Measurements from ENCODE around the gene DIAPH2.

DIAPH2 gene

DNA sequence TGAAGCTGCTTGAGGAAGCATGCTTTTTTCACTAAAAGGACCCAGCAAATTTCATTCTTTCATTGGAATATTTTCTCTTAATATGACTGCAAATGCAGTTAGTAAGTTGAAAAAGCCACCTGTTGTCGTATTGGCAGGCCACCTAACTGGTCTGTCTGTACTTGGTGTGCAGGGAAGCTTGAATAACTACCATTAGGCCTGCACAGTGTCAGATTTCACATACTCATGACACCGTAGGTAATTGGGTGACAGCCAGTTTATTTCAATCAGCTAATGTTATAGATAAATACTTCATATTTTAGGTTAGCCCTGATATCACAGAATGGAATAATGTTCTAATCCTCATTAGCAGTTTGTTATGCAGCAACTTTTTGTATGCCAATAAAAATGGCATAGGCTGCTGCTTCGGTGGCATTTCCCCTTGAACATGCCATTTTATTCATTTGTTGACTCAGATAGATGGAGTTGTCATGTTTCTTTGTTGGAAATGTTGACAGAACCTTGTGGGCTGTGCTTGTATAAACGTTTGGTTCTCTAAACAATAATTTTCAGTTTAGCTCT is 372.8 kb downstream of the DIAPH2 start:
- DNase-seq (ENCODE audit: low read depth in 2 of 2), result no peak

- DNase-seq (ENCODE audit: low read depth in 2 of 2), result no peak
Measured at GRCh38 chrX:97060020-97060419, 375.4 kb downstream of the DIAPH2 start.

- DNase-seq (ENCODE audit: low read depth in 2 of 2), result no peak
Measured at GRCh38 chrX:97065066-97065465, 380.4 kb downstream of the DIAPH2 start.

GRCh38 chrX:97065973-97066372 is 381.3 kb downstream of the DIAPH2 start:
- DNase-seq (ENCODE audit: low read depth in 2 of 2), result no peak

DNA sequence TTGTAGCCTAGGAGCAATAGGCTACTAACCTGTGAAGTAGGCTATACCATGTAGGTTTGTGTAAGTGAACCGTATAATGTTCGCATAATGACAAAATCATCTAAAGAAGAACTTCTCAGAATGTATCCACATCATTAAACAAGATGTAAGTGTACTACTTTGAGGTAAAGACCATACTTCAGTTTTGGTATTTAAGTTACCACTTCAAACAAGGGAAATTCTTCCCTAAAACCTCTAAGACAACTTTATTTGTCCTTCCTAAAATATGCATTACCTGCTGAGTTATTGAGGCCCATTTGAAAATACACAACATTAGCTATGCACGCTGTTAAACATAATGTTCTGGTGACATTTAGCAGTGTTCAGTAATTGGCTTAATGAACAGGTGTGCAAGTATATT is 381.7 kb downstream of the DIAPH2 start:
- DNase-seq (ENCODE audit: low read depth in 2 of 2), result no peak

- DNase-seq (ENCODE audit: low read depth in 2 of 2), result no peak
Measured at GRCh38 chrX:97070346-97070745, 385.7 kb downstream of the DIAPH2 start.

GRCh38 chrX:97074400-97074799 is 389.8 kb downstream of the DIAPH2 start:
- no peak for DNase-seq (ENCODE audit: low read depth in 2 of 2)

DNA sequence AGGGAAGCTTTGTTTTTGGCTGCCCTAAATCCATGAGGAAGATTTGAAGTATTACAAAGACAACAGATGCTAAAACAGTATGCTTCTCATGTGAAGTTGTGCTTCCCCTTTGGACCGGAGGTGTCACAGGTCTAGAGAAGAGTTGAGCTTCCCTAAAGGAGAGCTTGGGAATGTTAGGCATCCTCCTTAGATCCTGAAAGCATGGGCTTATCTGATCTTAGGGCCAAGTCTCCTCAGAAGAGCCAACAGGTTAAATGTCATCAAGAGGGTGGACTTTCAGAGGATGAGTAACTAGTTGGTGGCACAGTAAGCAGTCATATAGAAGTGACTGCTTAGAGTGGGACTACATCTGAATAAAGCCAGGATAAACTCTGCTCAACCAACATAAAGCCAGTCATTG is 404.5 kb downstream of the DIAPH2 start:
- no peak for DNase-seq (ENCODE audit: low read depth in 2 of 2)

DNA sequence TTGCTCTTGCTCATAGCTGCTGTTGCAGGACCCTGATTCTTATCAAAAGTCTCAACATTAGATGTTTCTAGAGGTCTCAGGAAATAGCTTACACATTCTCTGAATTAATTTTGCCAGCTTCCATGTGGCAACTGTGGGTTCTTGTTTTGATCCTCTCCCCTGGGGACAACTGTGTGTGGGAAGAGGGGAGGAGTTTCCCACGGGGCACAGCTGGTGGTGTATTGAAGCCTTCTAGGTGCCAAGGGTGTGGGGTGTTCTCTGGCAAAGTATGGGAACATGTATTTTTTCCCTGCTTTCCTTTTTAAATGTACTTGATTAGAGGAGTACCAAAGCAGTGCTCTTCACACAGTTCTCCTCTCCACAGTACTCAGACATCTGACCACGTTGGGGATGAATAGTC is 411.7 kb downstream of the DIAPH2 start:
- DNase-seq (ENCODE audit: low read depth in 2 of 2), result no peak

- no peak for DNase-seq (ENCODE audit: low read depth in 2 of 2)
Measured at GRCh38 chrX:97102938-97103337, 418.3 kb downstream of the DIAPH2 start.

DNA sequence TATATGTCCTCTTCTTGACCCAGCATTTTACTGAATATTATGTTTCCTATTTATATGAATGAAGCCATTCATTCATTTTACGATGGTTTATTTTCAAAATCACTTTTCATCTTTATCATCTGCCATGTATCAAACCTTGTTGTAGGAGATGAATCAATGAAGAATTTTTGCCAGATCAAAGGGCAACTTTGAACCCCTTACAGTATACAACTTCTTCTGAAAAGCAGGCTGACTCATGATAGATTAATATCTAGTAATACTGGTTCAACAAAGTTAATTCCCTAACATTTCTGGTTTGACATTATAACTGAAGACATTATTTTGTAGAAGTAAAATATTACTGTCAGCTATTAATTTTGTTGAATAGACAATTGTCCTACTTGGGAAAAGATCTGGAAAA is 425.1 kb downstream of the DIAPH2 start:
- no peak for DNase-seq (ENCODE audit: low read depth in 2 of 2)

DNA sequence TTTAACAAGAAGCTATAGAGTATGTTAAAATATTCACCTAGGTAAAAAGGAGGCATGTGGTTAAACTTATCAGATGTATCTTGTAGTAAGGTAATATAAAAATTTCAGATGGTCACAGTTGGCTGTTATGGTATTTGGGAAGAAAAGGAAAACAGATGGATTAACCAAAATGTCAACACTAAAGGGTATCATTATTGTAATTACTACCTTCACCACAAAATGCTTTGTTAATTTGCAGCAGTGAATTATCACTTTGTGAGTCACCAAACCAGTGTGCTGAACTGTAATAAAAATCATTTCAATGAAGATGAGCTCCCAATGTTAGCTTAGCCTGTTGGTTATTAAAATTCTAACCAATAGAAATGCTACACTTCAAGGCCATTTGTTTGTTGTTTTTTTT is 432.9 kb downstream of the DIAPH2 start:
- no peak for DNase-seq (ENCODE audit: low read depth in 2 of 2)

DNA sequence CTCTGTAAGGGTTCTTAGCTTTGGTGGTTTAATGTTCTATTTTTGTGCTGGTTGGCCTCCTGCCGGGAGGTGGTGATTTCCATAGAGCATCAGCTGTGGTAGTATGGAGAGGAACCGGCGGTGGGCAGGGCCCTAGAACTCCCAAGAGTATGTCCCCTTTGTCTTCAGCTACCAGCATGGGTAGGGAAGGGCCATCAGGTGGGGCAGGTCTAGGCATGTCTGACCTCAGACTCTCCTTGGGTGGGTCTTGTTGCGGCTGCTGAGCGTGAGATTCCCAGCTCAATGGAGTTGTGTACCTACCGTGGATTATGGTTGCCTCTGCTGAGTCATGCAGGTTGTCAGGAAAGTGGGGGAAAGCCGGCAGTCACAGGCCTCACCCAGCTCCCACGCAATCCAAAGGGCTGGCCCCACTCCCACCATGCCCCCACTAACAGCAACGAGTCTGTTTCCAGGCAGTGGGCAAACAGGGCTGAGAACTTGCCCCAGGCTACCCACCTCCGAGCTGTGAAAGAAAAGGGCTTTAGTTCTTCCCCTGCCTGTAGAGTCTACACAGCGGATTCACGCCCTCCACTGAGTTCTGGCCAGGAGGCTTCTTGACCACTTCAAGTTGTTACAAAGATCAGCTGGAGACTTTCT is 434.9 kb downstream of the DIAPH2 start:
- DNase-seq (ENCODE audit: low read depth in 2 of 2), result no peak

DNA sequence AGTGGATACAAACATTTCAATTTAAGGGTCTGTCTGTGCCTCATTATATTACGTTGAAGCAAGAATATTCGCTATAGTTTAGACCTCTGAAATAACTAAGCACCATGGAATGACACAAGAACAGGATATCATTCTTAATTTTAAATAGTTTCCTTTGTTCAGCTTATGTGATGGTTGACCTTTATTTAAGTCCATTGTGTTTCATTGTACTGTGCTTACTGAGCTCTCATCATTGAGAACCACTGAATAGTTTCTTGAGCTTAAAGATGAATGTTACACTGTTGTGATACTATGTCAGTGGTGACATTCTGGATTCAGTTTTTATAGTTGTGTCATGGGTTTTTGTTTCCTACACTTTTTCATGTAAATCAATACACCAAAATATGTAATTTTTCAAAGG is 438.4 kb downstream of the DIAPH2 start:
- no peak for DNase-seq (ENCODE audit: low read depth in 2 of 2)

GRCh38 chrX:97126020-97126419 is 441.4 kb downstream of the DIAPH2 start:
- DNase-seq (ENCODE audit: low read depth in 2 of 2), result no peak

DNA sequence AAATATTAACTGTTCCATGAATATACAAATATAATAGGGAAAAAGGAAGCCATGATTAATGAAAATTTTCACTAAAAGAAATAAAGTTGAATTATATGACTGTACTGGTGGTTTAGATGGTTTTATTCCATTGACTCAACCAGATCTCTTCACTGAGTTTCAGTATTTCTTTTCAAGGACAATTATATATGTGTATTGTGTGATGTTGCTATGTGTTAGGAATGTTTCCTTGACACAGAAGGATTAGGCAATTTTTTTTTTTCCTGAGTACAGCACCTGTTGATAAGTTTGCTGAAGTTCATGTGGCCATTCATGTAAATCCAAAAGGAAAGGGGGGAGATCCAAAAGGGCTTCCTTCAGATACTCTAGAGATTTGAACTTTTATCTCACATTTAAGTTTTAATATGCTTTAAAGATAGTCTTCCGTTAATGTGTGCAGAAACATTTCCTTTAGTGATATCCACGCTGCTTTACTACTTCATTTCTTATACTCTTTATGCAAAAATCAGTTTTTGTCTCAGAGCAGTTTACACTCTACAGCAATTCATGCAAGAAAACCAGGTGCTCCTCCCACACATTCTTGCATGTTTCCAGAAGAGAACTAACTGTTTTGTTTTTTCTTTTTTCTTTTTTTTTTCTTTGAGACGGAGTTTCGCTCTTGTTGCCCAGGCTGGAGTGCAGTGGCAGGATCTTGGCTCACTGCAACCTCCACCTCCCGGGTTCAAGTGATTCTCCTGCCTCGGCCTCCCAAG is 448.2 kb downstream of the DIAPH2 start:
- no peak for DNase-seq (ENCODE audit: low read depth in 2 of 2)

GRCh38 chrX:97145934-97146333 is 461.3 kb downstream of the DIAPH2 start:
- DNase-seq (ENCODE audit: low read depth in 2 of 2), result no peak

DNA sequence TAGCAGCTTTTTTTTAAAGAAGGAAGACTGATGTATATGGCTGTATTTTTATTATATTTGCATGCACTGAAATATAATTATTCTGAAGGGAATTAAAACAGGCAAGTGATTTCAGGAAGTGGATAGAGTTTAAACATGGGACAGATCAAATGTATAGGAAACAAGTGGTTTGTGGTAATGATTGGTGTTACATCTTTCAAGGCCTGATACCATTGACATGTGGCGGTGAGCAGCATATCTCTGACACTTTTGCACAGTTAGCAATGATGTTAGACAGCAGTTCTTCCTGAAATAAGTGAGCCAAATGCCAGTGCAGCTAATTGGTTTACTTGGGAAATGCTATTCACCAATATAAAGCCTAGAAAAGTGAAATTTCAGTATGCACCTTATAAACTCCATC is 471.2 kb downstream of the DIAPH2 start:
- DNase-seq (ENCODE audit: low read depth in 2 of 2), result no peak

GRCh38 chrX:97158269-97158668 is 473.6 kb downstream of the DIAPH2 start:
- no peak for DNase-seq (ENCODE audit: low read depth in 2 of 2)

GRCh38 chrX:97159916-97160800 is 475.5 kb downstream of the DIAPH2 start:
- DNase-seq (ENCODE audit: low read depth in 2 of 2), result no peak

DNA sequence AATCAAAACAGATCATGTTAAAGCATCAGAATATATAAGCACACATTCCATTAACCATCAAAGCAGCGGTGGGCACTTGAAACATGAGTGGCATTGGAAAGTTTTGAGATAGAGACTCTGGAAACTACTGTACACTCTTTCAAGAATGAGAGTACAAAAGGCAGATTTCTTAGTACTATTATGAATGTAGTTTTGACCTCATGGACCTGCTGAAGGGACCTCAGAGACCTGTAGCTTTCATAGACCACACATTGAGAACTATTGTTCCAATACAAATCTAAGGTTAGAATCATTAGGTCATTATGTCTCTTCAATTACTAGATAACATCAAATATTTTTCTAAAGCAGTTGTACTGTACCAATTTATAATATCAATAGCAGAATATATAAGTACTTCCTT is 482.7 kb downstream of the DIAPH2 start:
- no peak for DNase-seq (ENCODE audit: low read depth in 2 of 2)

DNA sequence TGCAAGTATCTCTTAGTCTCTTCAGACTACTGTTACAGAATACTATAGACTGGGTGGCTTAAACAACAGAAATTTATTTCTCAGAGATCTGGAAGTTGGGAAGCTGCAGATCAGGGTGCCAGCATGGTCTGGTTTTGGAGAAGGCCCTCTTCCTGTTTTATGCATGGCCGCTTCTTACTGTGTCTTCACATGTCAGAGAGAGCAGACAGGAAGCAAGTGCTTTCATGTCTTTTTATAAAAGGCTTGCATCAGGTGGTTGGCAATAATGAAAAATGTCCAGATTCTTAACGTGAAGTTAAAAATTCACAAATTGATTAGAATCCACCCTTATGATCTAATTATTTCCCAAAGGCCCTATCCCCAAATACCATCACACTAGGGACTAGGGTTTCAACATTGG is 484.0 kb downstream of the DIAPH2 start:
- DNase-seq (ENCODE audit: low read depth in 2 of 2), result no peak

All from stimulated activated CD8-positive, alpha-beta memory T cell treated with anti-CD3 and anti-CD28 coated beads, Interleukin-15, amount 100 ng/mL, for 48 hours (primary cell).